A673 (cell line): ENCODE data around the gene FSCN2. TPM values are rescaled to one million over a fixed set of nuclear protein-coding genes. Genes with fewer than 3 reads are reported as not detected.

Source experiments
- BruUV-seq: library from RNA; stranded (reverse); fragments of 400-500 nt; replicated peaks from 2 replicates; lab custom pipeline; 2021; lab: Mats Ljungman, UMichigan
- CTCF ChIA-PET: fragments of 300-600 bp; sonication (Branson Sonifier 250); formaldehyde crosslinking; loops from one replicate; lab custom pipeline; 2022; ENCODE audit warnings: antibody characterized with exemption; lab: Charles Lee
- POLR2A ChIA-PET: fragments of 300-600 bp; sonication (Branson Sonifier 250); formaldehyde crosslinking; loops from one replicate; lab custom pipeline; 2022; ENCODE audit warnings: antibody characterized with exemption; ENCODE audit not compliant: low non-redundant PET; lab: Charles Lee
- DNase-seq: peaks from one replicate; pipeline ENCODE4 v3.0.0-alpha.2; 2015; ENCODE audit warnings: low spot score
- H3K27ac ChIP-seq: fragments of 200-600 bp; sonication (generic); 2 replicates; pipeline ENCODE4 v1.5.1; 2016; ENCODE audit warnings: mixed run types, low read depth, mild to moderate bottlenecking, mixed read lengths, antibody characterized with exemption, low read length; ENCODE audit not compliant: poor library complexity, severe bottlenecking
- H3K27me3 ChIP-seq: fragments of 200-600 bp; sonication (generic); replicated peaks from 2 replicates; pipeline ENCODE4 v1.6.1; 2017; ENCODE audit warnings: mixed run types, low read depth, mild to moderate bottlenecking, mixed read lengths, antibody characterized with exemption, low read length; ENCODE audit not compliant: insufficient read depth, poor library complexity
- H3K36me3 ChIP-seq: fragments of 200-600 bp; sonication (generic); 2 replicates; pipeline ENCODE4 v1.6.1; 2016; ENCODE audit warnings: mixed run types, mild to moderate bottlenecking, mixed read lengths, antibody characterized with exemption, low read length; ENCODE audit not compliant: insufficient read depth, poor library complexity, severe bottlenecking
- H3K4me1 ChIP-seq: fragments of 200-600 bp; sonication (generic); 2 replicates; pipeline ENCODE4 v1.6.1; 2017; ENCODE audit warnings: mixed run types, mild to moderate bottlenecking, mixed read lengths, antibody characterized with exemption, low read length; ENCODE audit not compliant: insufficient read depth, poor library complexity, severe bottlenecking
- H3K4me3 ChIP-seq: fragments of 200-600 bp; sonication (generic); 2 replicates; pipeline ENCODE4 v1.5.1; 2016; ENCODE audit warnings: low read depth, mixed run types, mild to moderate bottlenecking, mixed read lengths, low read length; ENCODE audit not compliant: poor library complexity, severe bottlenecking
- H3K9me3 ChIP-seq: fragments of 200-600 bp; sonication (generic); 2 replicates; pipeline ENCODE4 v1.6.1; 2016; ENCODE audit warnings: mixed run types, low read depth, mild to moderate bottlenecking, mixed read lengths, antibody characterized with exemption, low read length; ENCODE audit not compliant: poor library complexity, severe bottlenecking
- CTCF ChIP-seq: fragments of 300-800, 200-600 bp; sonication (generic); conservative IDR thresholded peaks from 2 replicates; pipeline ENCODE4 v1.5.1; 2017; ENCODE audit warnings: low read depth, mild to moderate bottlenecking, antibody characterized with exemption, low read length, moderate library complexity, mixed read lengths
- EZH2 ChIP-seq: fragments of 200-600 bp; sonication (generic); IDR thresholded peaks from 2 replicates; pipeline ENCODE4 v1.6.1; 2017; ENCODE audit warnings: borderline replicate concordance, low read depth, mild to moderate bottlenecking, mixed read lengths, antibody characterized with exemption, low read length; ENCODE audit not compliant: poor library complexity, severe bottlenecking
- intact Hi-C: fragments of 100-400 bp; cut with micrococcal nuclease; formaldehyde crosslinking; loops from one replicate; pipeline ENCODE4 v1.10.0; 2022; ENCODE audit not compliant: unreplicated experiment
- total RNA-seq: library from RNA; stranded (reverse); gene quantifications from 2 replicates; pipeline ENCODE4 v1.2.3, GENCODE V29; 2021

The FSCN2 gene
- total RNA-seq, 1 experiment from 2014 or later, result 0.26 TPM

- H3K27me3 ChIP-seq, result no peaks in the 10 kb centered on the region
- no peaks in the 10 kb centered on the region for H3K36me3 ChIP-seq
- intact Hi-C loops, result no loop called here
- POLR2A ChIA-PET, result interaction anchor here (0.6 kb wide), 1 partner anchor 60 kb away, joined by 11 read pairs; no protein-coding TSS in a partner anchor
- H3K4me3 ChIP-seq, result no peak overlapping the region
- no TSS peak for BruUV-seq
- TF ChIP-seq CTCF (no peak), EZH2 (no peak)
- CTCF ChIA-PET, result interaction anchor here (1.2 kb wide), 1 partner anchor 236 kb away, joined by 5 read pairs; no protein-coding TSS in a partner anchor
- no peak for DNase-seq
- peaks cover 43% of the 10 kb centered on the region for H3K4me1 ChIP-seq
- peak overlapping the region; percentile 96 for H3K27ac ChIP-seq
- H3K9me3 ChIP-seq, result no peaks in the 10 kb centered on the region
Observed at GRCh38 chr17:81489998-81490992, 37.9 kb upstream of the FSCN2 start.

GRCh38 chr17:81491181-81491581 lies 37.0 kb upstream of the FSCN2 start:
- no peak for TF ChIP-seq EZH2
- TF ChIP-seq CTCF, result no peak
- ChIA-PET POLR2A (no interaction called here), CTCF (no interaction called here)

GRCh38 chr17:81491761-81492160 lies 36.4 kb upstream of the FSCN2 start:
- Histone ChIP-seq H3K4me3 (no peak overlapping the region), H3K36me3 (no peaks in the 10 kb centered on the region), H3K27me3 (no peaks in the 10 kb centered on the region), H3K27ac (no peak overlapping the region), H3K4me1 (peaks cover 35% of the 10 kb centered on the region), H3K9me3 (no peaks in the 10 kb centered on the region)
- TF ChIP-seq EZH2, result no peak
- no peak for TF ChIP-seq CTCF
- ChIA-PET POLR2A (no interaction called here), CTCF (no interaction called here)
- no peak for DNase-seq
- BruUV-seq, result no TSS peak
- intact Hi-C loops, result no loop called here

More at GRCh38 chr17:81491181-81491581, 37.0 kb upstream of the FSCN2 start:
- no peak for DNase-seq
- Histone ChIP-seq H3K4me1 (peaks cover 41% of the 10 kb centered on the region), H3K4me3 (no peak overlapping the region), H3K27me3 (no peaks in the 10 kb centered on the region), H3K9me3 (no peaks in the 10 kb centered on the region), H3K27ac (no peak overlapping the region), H3K36me3 (no peaks in the 10 kb centered on the region)
- BruUV-seq, result no TSS peak
- intact Hi-C loops, result no loop called here
